ENCODE results near the gene CPVL.

CPVL gene

DNA sequence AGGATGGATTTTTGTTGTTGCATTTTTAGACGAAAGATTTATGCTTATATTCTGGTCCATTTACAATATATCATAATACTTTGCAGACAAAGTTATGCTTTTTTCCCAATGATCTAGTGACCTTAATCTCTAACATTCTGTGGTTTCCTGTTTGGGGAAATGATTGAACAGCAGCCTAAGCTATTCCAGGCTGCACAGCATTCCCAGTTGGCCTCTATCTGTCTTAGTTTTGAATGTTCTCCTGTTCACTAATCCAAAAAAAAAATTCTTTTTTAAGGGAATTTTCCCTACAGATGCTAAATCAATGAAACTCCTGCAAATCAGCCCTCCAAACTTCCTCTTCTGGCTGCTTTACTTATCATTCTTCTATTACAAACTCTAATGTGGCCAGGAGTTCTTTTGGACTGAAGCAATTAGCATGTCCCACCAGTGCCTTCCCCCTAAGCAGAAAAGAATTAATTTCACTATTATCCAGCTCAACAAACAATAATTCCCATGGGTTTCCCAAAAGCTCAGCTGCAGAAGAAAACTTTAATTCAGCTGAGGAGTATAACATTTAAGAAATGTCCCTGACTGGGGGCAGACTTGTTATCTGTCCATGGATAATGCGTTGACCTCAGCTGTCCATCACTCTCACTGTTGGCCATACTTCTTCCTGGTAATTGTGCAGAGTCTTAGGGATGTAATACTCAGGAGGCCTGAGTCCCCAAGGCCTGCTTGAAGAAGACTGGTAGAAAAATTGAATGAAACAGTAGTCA is 106.3 kb downstream of the CPVL start:
- TF ChIP-seq, protein P1, sequence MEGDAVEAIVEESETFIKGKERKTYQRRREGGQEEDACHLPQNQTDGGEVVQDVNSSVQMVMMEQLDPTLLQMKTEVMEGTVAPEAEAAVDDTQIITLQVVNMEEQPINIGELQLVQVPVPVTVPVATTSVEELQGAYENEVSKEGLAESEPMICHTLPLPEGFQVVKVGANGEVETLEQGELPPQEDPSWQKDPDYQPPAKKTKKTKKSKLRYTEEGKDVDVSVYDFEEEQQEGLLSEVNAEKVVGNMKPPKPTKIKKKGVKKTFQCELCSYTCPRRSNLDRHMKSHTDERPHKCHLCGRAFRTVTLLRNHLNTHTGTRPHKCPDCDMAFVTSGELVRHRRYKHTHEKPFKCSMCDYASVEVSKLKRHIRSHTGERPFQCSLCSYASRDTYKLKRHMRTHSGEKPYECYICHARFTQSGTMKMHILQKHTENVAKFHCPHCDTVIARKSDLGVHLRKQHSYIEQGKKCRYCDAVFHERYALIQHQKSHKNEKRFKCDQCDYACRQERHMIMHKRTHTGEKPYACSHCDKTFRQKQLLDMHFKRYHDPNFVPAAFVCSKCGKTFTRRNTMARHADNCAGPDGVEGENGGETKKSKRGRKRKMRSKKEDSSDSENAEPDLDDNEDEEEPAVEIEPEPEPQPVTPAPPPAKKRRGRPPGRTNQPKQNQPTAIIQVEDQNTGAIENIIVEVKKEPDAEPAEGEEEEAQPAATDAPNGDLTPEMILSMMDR (conservative IDR thresholded peaks at IDR 0.05; ENCODE audit: low read length), result no peak
- peak; percentile 74 for DNase-seq (ENCODE audit: low read depth)
- no peak overlapping the region for H3K4me3 ChIP-seq (ENCODE audit: low read length)

GRCh38 chr7:29038463-29038862 is 107.9 kb downstream of the CPVL start:
- peak; percentile 22 for DNase-seq (ENCODE audit: low read depth)
- H3K4me3 ChIP-seq (ENCODE audit: low read length), result no peak overlapping the region
- TF ChIP-seq, protein P1 (conservative IDR thresholded peaks at IDR 0.05; ENCODE audit: low read length), result no peak

- TF ChIP-seq, protein P1 (conservative IDR thresholded peaks at IDR 0.05; ENCODE audit: low read length), result no peak
- DNase-seq (ENCODE audit: low read depth), result peak; percentile 68
- no peak overlapping the region for H3K4me3 ChIP-seq (ENCODE audit: low read length)
Measured at GRCh38 chr7:29035044-29035740, 111.1 kb downstream of the CPVL start.

DNA sequence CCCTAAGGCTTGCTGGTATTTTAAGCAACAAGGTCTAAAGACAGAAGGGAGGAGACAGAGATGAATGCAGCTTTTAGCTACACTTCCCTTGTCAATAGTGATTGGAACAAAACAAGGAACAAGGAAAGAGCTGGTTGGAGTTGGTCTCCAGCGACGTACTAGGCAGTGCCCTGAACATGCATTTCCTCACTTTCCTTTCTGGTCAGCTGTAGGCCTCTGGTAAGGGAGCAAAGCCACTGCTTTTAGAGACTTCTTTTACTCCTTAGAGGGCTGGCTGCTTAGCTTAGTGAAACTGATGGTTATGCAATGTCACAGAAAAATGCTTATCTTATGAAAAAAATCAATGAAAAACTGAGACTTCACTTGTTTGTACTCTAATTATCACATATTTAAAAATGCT is 112.8 kb downstream of the CPVL start:
- TF ChIP-seq, protein P1 (conservative IDR thresholded peaks at IDR 0.05; ENCODE audit: low read length), result no peak
- DNase-seq (ENCODE audit: low read depth), result no peak
- no peak overlapping the region for H3K4me3 ChIP-seq (ENCODE audit: low read length)

GRCh38 chr7:29032146-29032545 is 114.2 kb downstream of the CPVL start:
- TF ChIP-seq, protein P1 (conservative IDR thresholded peaks at IDR 0.05; ENCODE audit: low read length), result no peak
- no peak for DNase-seq (ENCODE audit: low read depth)
- H3K4me3 ChIP-seq (ENCODE audit: low read length), result no peak overlapping the region

DNA sequence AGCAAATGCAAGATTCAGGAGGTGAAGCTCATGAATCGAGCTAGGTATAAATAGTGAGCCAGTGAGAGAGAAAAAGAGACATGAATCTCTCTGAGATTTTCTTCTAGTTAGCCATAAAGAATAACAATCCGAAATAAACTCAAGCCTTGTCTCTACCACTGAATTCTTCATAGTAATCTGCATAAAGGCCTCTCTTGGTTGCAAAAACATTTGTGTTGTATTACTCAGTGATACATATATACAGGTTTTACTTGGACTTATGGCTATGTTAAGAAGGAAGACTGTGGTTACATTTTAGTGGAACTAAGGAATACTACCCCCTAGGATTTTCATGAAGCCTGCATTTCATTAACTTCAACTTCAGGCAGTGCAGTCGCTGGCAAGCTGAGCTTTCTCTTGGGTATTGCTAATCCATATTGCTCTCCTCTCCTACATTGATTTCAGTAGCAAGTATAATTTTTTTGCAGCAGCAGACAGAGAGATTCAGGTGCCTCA is 115.5 kb downstream of the CPVL start:
- TF ChIP-seq, protein P1 (conservative IDR thresholded peaks at IDR 0.05; ENCODE audit: low read length), result no peak
- DNase-seq (ENCODE audit: low read depth), result no peak
- H3K4me3 ChIP-seq (ENCODE audit: low read length), result no peak overlapping the region
